MCF 10A (cell line): ENCODE measurements around the gene CLEC18A. TPM values are rescaled to one million over a fixed set of nuclear protein-coding genes. Genes with fewer than 3 reads are reported as not detected.
"Not testable (repeated sequence)": the region's sequence is repeated elsewhere in the genome, so short reads cannot be mapped to it uniquely, and the experiment has no call there.

Source experiments
- Bru-seq: library from RNA; stranded (reverse); fragments of 400-500 nt; gene quantifications from one replicate; lab custom pipeline; 2021; lab: Mats Ljungman, UMichigan
- BruChase-seq, 2 experiments: library from RNA; stranded (reverse); fragments of 400-500 nt; gene quantifications; one replicate each; lab custom pipeline; 2021; lab: Mats Ljungman, UMichigan
- BruUV-seq: library from RNA; stranded (reverse); fragments of 400-500 nt; replicated peaks from 2 replicates; lab custom pipeline; 2021; lab: Mats Ljungman, UMichigan
- CTCF ChIA-PET: fragments of 300-600 bp; sonication (Branson Sonifier 250); formaldehyde crosslinking; extraction: SDS; loops from one replicate; lab custom pipeline; 2021; ENCODE audit warnings: antibody characterized with exemption, inconsistent platforms; lab: Yijun Ruan, JAX
- POLR2A ChIA-PET: fragments of 300-600, 350-650 bp; sonication (Branson Sonifier 250); formaldehyde crosslinking; extraction: SDS; loops from one replicate; lab custom pipeline; 2020; ENCODE audit warnings: antibody characterized with exemption, inconsistent platforms; lab: Yijun Ruan, JAX
- DNase-seq: peaks from one replicate; pipeline ENCODE4 v3.0.0-alpha.2; 2018; ENCODE audit not compliant: unreplicated experiment
- H3K27ac Mint-ChIP-seq: one replicate; pipeline ENCODE4 v1.8.0; 2022; ENCODE audit warnings: mild to moderate bottlenecking, low read depth, mixed read lengths; ENCODE audit not compliant: unreplicated experiment
- H3K27me3 Mint-ChIP-seq: one replicate; pipeline ENCODE4 v1.8.0; 2022; ENCODE audit warnings: mixed read lengths; ENCODE audit not compliant: insufficient read depth, unreplicated experiment
- H3K36me3 Mint-ChIP-seq: one replicate; pipeline ENCODE4 v1.8.0; 2022; ENCODE audit warnings: mild to moderate bottlenecking, moderate library complexity, mixed read lengths; ENCODE audit not compliant: insufficient read depth, unreplicated experiment
- H3K4me1 Mint-ChIP-seq: one replicate; pipeline ENCODE4 v1.8.0; 2022; ENCODE audit warnings: mixed read lengths; ENCODE audit not compliant: insufficient read depth, unreplicated experiment
- H3K4me3 Mint-ChIP-seq: one replicate; pipeline ENCODE4 v1.8.0; 2022; ENCODE audit warnings: mild to moderate bottlenecking, moderate library complexity, mixed read lengths; ENCODE audit not compliant: unreplicated experiment
- H3K9me3 Mint-ChIP-seq: one replicate; pipeline ENCODE4 v1.8.0; 2022; ENCODE audit warnings: mixed read lengths; ENCODE audit not compliant: unreplicated experiment
- CTCF ChIP-seq: fragments of 200-600 bp; IDR thresholded peaks from one replicate; pipeline ENCODE4 v1.8.0; 2022; ENCODE audit warnings: antibody characterized with exemption, mild to moderate bottlenecking; ENCODE audit not compliant: unreplicated experiment
- intact Hi-C: fragments of 100-400 bp; cut with micrococcal nuclease; formaldehyde crosslinking; loops from 2 replicates; pipeline ENCODE4 v1.14.1; 2022
- long read RNA-seq: library from polyadenylated mRNA; stranded (forward); transcript quantifications from one replicate; pipeline ENCODE4 v2.0.0, GENCODE V29; 2022
- total RNA-seq: library from RNA; stranded (reverse); gene quantifications from 2 replicates; pipeline ENCODE4 v1.2.3, GENCODE V29; 2022

CLEC18A gene
- total RNA-seq (0.28 and 0.88 TPM in 2 replicates), Bru-seq, nascent RNA (percentile 27 among the genes with signal in this experiment), BruChase-seq, experiment 1, labeled RNA remaining after a 6-hour chase (percentile 41 among the genes with signal in this experiment), BruChase-seq, experiment 2, labeled RNA remaining after a 2-hour chase (percentile 38 among the genes with signal in this experiment)
- long read RNA-seq, result 0 reads

GRCh38 chr16:69951017-69951671 lies at the start of gene CLEC18A:
TSS of gene CLEC18A (plus strand) at chr16:69951334. CDS start at chr16:69951367, 33 bp downstream.
- H3K9me3 Mint-ChIP-seq, intact Hi-C loops, H3K4me3 Mint-ChIP-seq, DNase-seq, H3K27ac Mint-ChIP-seq, CTCF ChIA-PET, H3K27me3 Mint-ChIP-seq, H3K36me3 Mint-ChIP-seq, BruUV-seq, H3K4me1 Mint-ChIP-seq, POLR2A ChIA-PET: not testable (repeated sequence)

- no peaks in the 10 kb centered on the region for H3K4me1 Mint-ChIP-seq
- no peak overlapping the region for H3K27ac Mint-ChIP-seq
- no TSS peak for BruUV-seq
- POLR2A ChIA-PET, result interaction anchor here (0.6 kb wide), 1 partner anchor 10 kb away, joined by 3 read pairs; no protein-coding TSS in a partner anchor
- H3K27me3 Mint-ChIP-seq, result no peaks in the 10 kb centered on the region
- H3K36me3 Mint-ChIP-seq, result peaks cover 12% of the 10 kb centered on the region
- no peak for TF ChIP-seq CTCF
- intact Hi-C loops, result no loop called here
- no peak overlapping the region for H3K4me3 Mint-ChIP-seq
- CTCF ChIA-PET, result interaction anchor here (0.6 kb wide), 1 partner anchor 54 kb away, joined by 3 read pairs; no protein-coding TSS in a partner anchor
- no peaks in the 10 kb centered on the region for H3K9me3 Mint-ChIP-seq
- DNase-seq, result no peak
Measured at GRCh38 chr16:69903865-69904415, 47.2 kb upstream of the CLEC18A start.

GRCh38 chr16:69904495-69905170 lies 46.5 kb upstream of the CLEC18A start:
- CTCF ChIA-PET, result interaction anchor here (0.5 kb wide), 1 partner anchor 16 kb away, joined by 3 read pairs; no protein-coding TSS in a partner anchor

GRCh38 chr16:69905171-69905555 lies 46.0 kb upstream of the CLEC18A start:
- ChIA-PET CTCF (no interaction called here), POLR2A (no interaction called here)
- Mint-ChIP-seq H3K4me1 (no peaks in the 10 kb centered on the region), H3K4me3 (no peak overlapping the region), H3K9me3 (no peaks in the 10 kb centered on the region), H3K36me3 (peaks cover 12% of the 10 kb centered on the region), H3K27ac (no peak overlapping the region), H3K27me3 (no peaks in the 10 kb centered on the region)
- DNase-seq, result no peak
- intact Hi-C loops, result no loop called here
- no peak for TF ChIP-seq CTCF
- no TSS peak for BruUV-seq

More at GRCh38 chr16:69904495-69905170, 46.5 kb upstream of the CLEC18A start:
- POLR2A ChIA-PET, result no interaction called here
- no peaks in the 10 kb centered on the region for H3K27me3 Mint-ChIP-seq
- no peaks in the 10 kb centered on the region for H3K4me1 Mint-ChIP-seq
- peaks cover 12% of the 10 kb centered on the region for H3K36me3 Mint-ChIP-seq
- no peak overlapping the region for H3K27ac Mint-ChIP-seq
- H3K9me3 Mint-ChIP-seq, result no peaks in the 10 kb centered on the region
- no peak for DNase-seq
- TF ChIP-seq CTCF, result no peak
- no TSS peak for BruUV-seq
- no peak overlapping the region for H3K4me3 Mint-ChIP-seq
- intact Hi-C loops, result no loop called here
